COLO829 (cell line): ENCODE data around the gene VSIG10L2.

ENCODE experiments used
- DNase-seq: peaks from one replicate; pipeline ENCODE4 v3.0.0; 2012; ENCODE audit warnings: low spot score

The VSIG10L2 gene

GRCh38 chr11:125947419-125948277 lies 1.8 kb downstream of the VSIG10L2 start:
- DNase-seq, result no peak

DNA sequence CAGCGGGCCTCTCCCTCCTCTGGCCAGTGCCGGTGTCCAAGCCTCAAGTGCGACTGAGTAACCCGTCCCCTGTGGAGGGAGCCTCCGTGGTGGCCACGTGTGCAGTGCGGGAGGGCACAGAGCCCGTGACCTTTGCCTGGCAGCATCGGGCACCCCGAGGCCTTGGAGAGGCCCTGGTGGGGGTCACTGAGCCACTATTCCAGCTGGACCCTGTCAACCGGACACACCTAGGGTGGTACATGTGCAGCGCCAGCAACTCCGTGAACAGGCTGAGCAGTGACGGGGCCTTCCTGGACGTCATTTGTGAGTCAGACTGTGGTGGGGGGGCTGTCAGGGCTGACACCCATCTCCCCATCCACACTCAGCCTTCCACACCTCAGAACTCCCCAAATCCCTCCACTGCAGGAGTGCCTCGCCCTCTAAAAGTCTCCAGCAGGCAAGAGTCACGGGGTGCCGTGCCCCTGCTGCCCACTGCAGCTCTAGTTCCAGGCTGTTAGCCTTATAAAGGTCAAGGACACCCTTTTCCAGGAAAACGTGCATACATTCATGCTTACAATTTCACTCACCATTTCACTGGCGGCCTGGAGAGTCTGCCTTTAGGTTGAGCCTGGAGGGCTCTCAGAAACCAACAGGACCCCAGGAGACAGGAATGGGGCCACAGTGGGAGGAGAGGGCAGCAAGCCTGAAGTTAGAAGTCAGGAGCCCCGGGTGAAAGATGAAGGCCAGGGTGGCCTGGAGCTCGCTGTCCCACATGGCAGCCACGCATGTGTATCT lies 2.6 kb downstream of the VSIG10L2 start:
- no peak for DNase-seq

- DNase-seq, result no peak
Measured at GRCh38 chr11:125949271-125950177, 3.7 kb downstream of the VSIG10L2 start.

GRCh38 chr11:125950178-125950490 lies 4.3 kb downstream of the VSIG10L2 start:
- DNase-seq, result no peak

GRCh38 chr11:125950696-125951651 lies 5.1 kb downstream of the VSIG10L2 start:
- no peak for DNase-seq

DNA sequence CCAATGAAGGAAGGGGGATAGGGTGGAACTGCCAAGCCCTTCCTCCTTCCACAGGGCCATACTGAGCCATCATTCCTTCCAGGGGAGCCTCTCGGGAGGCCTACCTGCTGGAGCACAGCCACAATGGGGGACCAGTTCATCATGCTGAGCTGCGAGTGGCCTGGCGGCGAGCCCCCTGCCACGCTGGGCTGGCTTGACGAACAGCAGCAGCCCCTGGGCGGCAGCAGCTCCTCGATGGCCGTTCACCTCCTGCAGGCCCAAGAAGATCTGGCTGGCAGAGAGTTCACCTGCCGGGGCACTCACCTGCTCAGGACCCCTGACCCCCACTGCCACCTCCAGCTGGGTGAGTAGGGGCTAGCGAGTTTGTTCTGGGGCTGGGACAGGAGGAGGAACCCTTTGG lies 5.9 kb downstream of the VSIG10L2 start:
- DNase-seq, result no peak

DNA sequence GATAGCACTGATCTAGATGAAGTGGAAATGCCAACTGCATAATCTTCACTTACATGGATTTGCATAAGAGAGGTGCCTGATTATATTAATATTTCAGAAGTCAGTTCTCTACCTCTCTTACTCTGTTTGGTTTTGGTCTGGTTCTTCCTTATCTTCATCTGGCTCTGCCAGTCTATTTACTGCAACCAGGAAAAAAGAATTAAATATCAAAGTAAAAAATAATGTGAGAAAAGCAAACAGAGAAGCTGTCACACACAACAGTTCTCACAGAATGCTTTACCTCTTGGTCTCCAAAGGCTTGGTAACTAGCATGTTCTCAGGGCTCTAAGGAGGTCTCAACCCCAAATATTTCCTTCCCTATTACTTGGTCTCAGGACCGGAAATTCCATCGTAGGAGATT lies 6.7 kb downstream of the VSIG10L2 start:
- no peak for DNase-seq

- DNase-seq, result no peak
Measured at GRCh38 chr11:125952973-125953372, 7.1 kb downstream of the VSIG10L2 start.

GRCh38 chr11:125953401-125953935 lies 7.6 kb downstream of the VSIG10L2 start:
- DNase-seq, result no peak

GRCh38 chr11:125954123-125954944 lies 8.5 kb downstream of the VSIG10L2 start:
- DNase-seq, result no peak

DNA sequence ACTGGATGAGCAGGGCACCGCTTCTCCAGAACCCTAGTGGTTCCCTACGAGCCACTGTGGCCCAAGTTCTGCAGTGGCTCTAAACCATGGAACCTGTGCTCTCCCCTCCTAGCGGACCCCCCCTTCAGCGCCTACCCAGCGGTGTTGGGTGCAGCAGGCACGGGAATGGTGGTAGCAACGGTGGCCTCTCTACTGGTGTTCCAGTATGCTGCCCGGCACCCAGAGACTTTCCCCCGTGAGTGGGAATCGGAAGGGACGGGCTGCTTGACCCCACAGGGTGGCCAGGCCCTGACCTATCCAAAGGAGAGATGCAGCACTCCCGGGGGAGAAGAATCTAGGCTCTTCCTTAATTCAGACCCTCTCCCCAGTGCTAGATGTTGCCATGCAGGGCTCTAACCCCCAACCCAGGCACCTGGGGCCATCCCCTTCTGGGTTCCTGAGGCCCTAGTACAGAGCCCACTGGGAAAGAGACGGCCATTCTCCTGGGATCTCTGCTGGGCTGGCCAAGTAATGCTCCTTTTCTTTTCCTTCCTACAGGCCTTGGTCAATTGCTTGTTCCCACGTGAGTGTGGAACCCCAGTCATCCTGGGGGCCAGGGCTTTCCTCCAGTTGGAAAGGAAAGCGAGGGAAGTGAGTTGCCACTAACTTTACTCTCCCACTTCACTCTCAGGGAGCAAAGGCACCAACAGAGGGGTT lies 9.2 kb downstream of the VSIG10L2 start:
- no peak for DNase-seq

- DNase-seq, result no peak
Measured at GRCh38 chr11:125955856-125956255, 10.0 kb downstream of the VSIG10L2 start.

GRCh38 chr11:125956391-125957134 lies 10.7 kb downstream of the VSIG10L2 start:
- peak; percentile 49 for DNase-seq

- no peak for DNase-seq
Measured at GRCh38 chr11:125957618-125958332, 11.9 kb downstream of the VSIG10L2 start.

GRCh38 chr11:125958872-125959400 lies 13.1 kb downstream of the VSIG10L2 start:
- no peak for DNase-seq

DNA sequence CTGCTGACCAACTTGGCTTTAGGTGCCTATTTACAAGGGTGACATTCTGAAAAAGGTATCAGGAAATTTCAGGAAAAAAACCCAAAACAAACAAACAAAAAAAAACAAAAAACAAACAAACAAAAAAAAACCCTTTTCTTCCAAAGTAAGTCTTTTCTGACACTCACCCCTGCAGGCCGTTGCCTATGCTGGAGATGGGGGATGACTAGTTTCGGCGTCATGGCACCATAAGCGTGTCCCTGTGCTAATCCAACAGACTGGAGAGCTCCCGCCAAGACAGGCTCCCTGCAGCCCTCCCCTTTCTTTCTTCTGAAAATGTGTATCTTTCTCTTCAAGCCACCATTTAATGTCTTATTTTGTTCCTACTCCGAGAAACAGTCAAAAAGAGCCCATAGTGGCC lies 13.7 kb downstream of the VSIG10L2 start:
- DNase-seq, result no peak

GRCh38 chr11:125959931-125960330 lies 14.1 kb downstream of the VSIG10L2 start:
- no peak for DNase-seq

DNA sequence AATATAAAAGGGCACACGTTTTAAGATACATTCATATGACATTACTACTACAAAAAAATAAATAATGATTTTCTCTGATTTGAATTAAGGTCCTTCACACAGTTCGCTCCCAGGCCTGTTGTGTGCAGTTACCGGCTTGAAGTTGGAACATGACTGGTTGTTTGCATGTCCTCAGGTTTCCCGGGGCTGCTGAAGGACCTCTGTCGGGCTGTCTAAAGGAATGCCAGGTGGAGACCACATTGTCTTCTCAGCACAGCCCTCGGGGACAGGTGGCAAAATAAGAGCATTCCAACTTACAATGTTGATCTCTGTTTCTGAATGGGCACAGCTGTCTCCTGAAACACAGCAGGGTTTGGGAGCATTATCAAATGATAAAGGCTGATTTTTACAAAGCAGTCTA lies 14.9 kb downstream of the VSIG10L2 start:
- DNase-seq, result no peak
